SK-N-SH (cell line): ENCODE data around the gene REPS2. TPM values are rescaled to one million over a fixed set of nuclear protein-coding genes. Genes with fewer than 3 reads are reported as not detected.
"Not testable (repeated sequence)": the region's sequence is repeated elsewhere in the genome, so short reads cannot be mapped to it uniquely, and the experiment has no call there.

Experiments
- CTCF ChIA-PET: fragments of 300-600, 350-600 bp; formaldehyde crosslinking; extraction: SDS; loops from one replicate; lab custom pipeline; 2021; lab: Yijun Ruan, JAX
- POLR2A ChIA-PET: fragments of 350-600 bp; sonication (Branson Sonifier 250); formaldehyde crosslinking; extraction: SDS; loops from one replicate; lab custom pipeline; 2020; ENCODE audit warnings: antibody characterized with exemption, inconsistent platforms; lab: Yijun Ruan, JAX
- DNase-seq: peaks from one replicate; pipeline ENCODE4 v3.0.0; 2012
- H2AFZ ChIP-seq: fragments of 200-600 bp; sonication (generic); 2 replicates; pipeline ENCODE4 v1.8.1; 2016; ENCODE audit warnings: antibody characterized with exemption, mild to moderate bottlenecking, low read depth
- H3F3A ChIP-seq: fragments of 200-600 bp; sonication (generic); replicated peaks from 2 replicates; pipeline ENCODE3; 2016; ENCODE audit warnings: antibody characterized with exemption, mild to moderate bottlenecking; ENCODE audit not compliant: insufficient read depth
- H3K27ac ChIP-seq, 2 experiments: fragments of 200-500 bp in 1 of 2; fragments of 200-600 bp in 1 of 2; sonication (Bioruptor generic) in 1 of 2; sonication (generic), shearing (Covaris generic) in 1 of 2; 2 replicates each; pipeline versions ENCODE4 v1.5.1 to v1.6.1; 2014 to 2016; ENCODE audit warnings: low read depth in 2 of 2, inconsistent platforms in 1 of 2, low read length in 1 of 2, mild to moderate bottlenecking in 1 of 2, mixed read lengths in 1 of 2
- H3K27me3 ChIP-seq: fragments of 200-600 bp; sonication (generic), shearing (Covaris generic); 2 replicates; pipeline ENCODE4 v1.6.1; 2016; ENCODE audit warnings: mixed run types; ENCODE audit not compliant: insufficient read depth
- H3K36me3 ChIP-seq, 2 experiments: fragments of 200-500 bp in 1 of 2; fragments of 200-600 bp in 1 of 2; sonication (Bioruptor generic) in 1 of 2; sonication (generic) in 1 of 2; replicated peaks in 1 of 2; 2 replicates each; pipeline versions ENCODE3 to v1.5.1; 2014 to 2016; ENCODE audit warnings: low read length in 1 of 2, mild to moderate bottlenecking in 1 of 2; ENCODE audit not compliant: insufficient read depth in 2 of 2, control insufficient read depth in 1 of 2
- H3K4me1 ChIP-seq, 2 experiments: fragments of 200-500 bp in 1 of 2; fragments of 200-600 bp in 1 of 2; sonication (Bioruptor generic) in 1 of 2; sonication (generic), shearing (Covaris generic) in 1 of 2; 2 replicates each; pipeline versions ENCODE4 v1.5.1 to v1.6.1; 2014 to 2016; ENCODE audit warnings: low read depth in 1 of 2, low read length in 1 of 2, mixed run types in 1 of 2; ENCODE audit not compliant: insufficient read depth in 2 of 2, control insufficient read depth in 1 of 2
- H3K4me2 ChIP-seq: fragments of 200-600 bp; sonication (generic), shearing (Covaris generic); 2 replicates; pipeline ENCODE4 v1.6.1; 2017; ENCODE audit warnings: mixed run types
- H3K4me3 ChIP-seq, 2 experiments: fragments of 200-500 bp in 1 of 2; fragments of 200-600 bp in 1 of 2; sonication (Bioruptor generic) in 1 of 2; sonication (generic), shearing (Covaris generic) in 1 of 2; 2 replicates each; pipeline versions ENCODE4 v1.5.1 to v1.8.1; 2014 to 2016; ENCODE audit warnings: low read depth in 2 of 2, inconsistent platforms in 1 of 2, low read length in 1 of 2, mild to moderate bottlenecking in 1 of 2, mixed read lengths in 1 of 2, moderate library complexity in 1 of 2
- H3K79me2 ChIP-seq: fragments of 200-600 bp; sonication (generic); 2 replicates; pipeline ENCODE4 v1.8.1; 2017; ENCODE audit warnings: mild to moderate bottlenecking; ENCODE audit not compliant: insufficient read depth
- H3K9ac ChIP-seq: fragments of 200-600 bp; sonication (generic); 2 replicates; pipeline ENCODE4 v1.6.1; 2017; ENCODE audit warnings: mixed run types
- H3K9me2 ChIP-seq: fragments of 200-600 bp; sonication (generic); 2 replicates; pipeline ENCODE4 v1.6.1; 2017; ENCODE audit warnings: mixed run types
- H3K9me3 ChIP-seq: fragments of 200-600 bp; sonication (generic); 2 replicates; pipeline ENCODE4 v1.6.1; 2017; ENCODE audit warnings: mixed run types, mild to moderate bottlenecking, moderate library complexity
- H4K20me1 ChIP-seq: fragments of 200-600 bp; sonication (generic); 2 replicates; pipeline ENCODE4 v1.6.1; 2017; ENCODE audit warnings: mild to moderate bottlenecking, mixed run types; ENCODE audit not compliant: insufficient read depth
- EZH2phosphoT487 ChIP-seq: fragments of 200-600 bp; sonication (generic); IDR thresholded peaks from 2 replicates; pipeline ENCODE4 v1.6.1; 2017; ENCODE audit warnings: low read depth, mixed run types, mild to moderate bottlenecking, antibody characterized with exemption, moderate library complexity, borderline replicate concordance
- FOSL2 ChIP-seq: IDR thresholded peaks from 2 replicates; pipeline ENCODE4 v1.4.0; 2012; ENCODE audit warnings: low read depth, mild to moderate bottlenecking, moderate library complexity, borderline replicate concordance
- FOXM1 ChIP-seq: IDR thresholded peaks from 2 replicates; pipeline ENCODE4 v1.4.0; 2012; ENCODE audit warnings: low read depth, mild to moderate bottlenecking
- GATA2 ChIP-seq: sonication (generic); formaldehyde crosslinking; IDR thresholded peaks from 2 replicates; pipeline ENCODE4 v1.5.0; 2020; ENCODE audit warnings: mild to moderate bottlenecking, missing genetic modification reagents
- MXI1 ChIP-seq: IDR thresholded peaks from 2 replicates; pipeline ENCODE4 v1.6.1; 2012; ENCODE audit warnings: mild to moderate bottlenecking, low read depth, low read length, improper control_type of control experiment
- NFIC ChIP-seq: IDR thresholded peaks from 2 replicates; pipeline ENCODE4 v1.4.0; 2012; ENCODE audit warnings: borderline replicate concordance
- NRF1 ChIP-seq: IDR thresholded peaks from 2 replicates; pipeline ENCODE4 v1.6.1; 2012; ENCODE audit warnings: low read depth, mild to moderate bottlenecking, low read length
- PBX3 ChIP-seq: IDR thresholded peaks from 2 replicates; pipeline ENCODE4; 2012
- RAD21 ChIP-seq: IDR thresholded peaks from 2 replicates; pipeline ENCODE4 v1.6.1; 2012; ENCODE audit warnings: mild to moderate bottlenecking, low read length
- RCOR1 ChIP-seq: fragments of 150-350 bp; IDR thresholded peaks from 2 replicates; pipeline ENCODE4 v1.6.1; 2017; ENCODE audit warnings: antibody characterized with exemption, low read length
- SMC3 ChIP-seq: IDR thresholded peaks from 2 replicates; pipeline ENCODE4 v1.6.1; 2012; ENCODE audit warnings: low read depth, low read length, improper control_type of control experiment
- TCF12 ChIP-seq: IDR thresholded peaks from 2 replicates; pipeline ENCODE4 v1.4.0; 2012
- TEAD4 ChIP-seq: IDR thresholded peaks from 2 replicates; pipeline ENCODE4 v1.4.0; 2012; ENCODE audit warnings: mild to moderate bottlenecking, borderline replicate concordance; ENCODE audit not compliant: insufficient read depth
- WGBS: methylation state at CpG from one replicate; pipeline ENCODE4 v1.1.6; 2017; ENCODE audit warnings: low lambda C conversion rate; 5-methylcytosine and 5-hydroxymethylcytosine counted together
- polyA plus RNA-seq, 3 experiments: library from polyadenylated mRNA; depleted of rRNA; stranded (reverse); fragments of >200 nt; gene quantifications; 2 replicates each; pipeline ENCODE4 v1.2.3, GENCODE V29; 2012
- TF ChIP-seq, protein P1 (sequence below): fragments of 150-350 bp; IDR thresholded peaks from 2 replicates; pipeline ENCODE4 v1.6.1; 2016; ENCODE audit warnings: mild to moderate bottlenecking, low read depth, low read length
- TF ChIP-seq, protein P2 (sequence below): fragments of 200-600 bp; sonication (generic); IDR thresholded peaks from 2 replicates; pipeline ENCODE4 v1.6.1; 2017; ENCODE audit warnings: antibody characterized with exemption, mild to moderate bottlenecking, moderate library complexity
- TF ChIP-seq, protein P3 (sequence below): IDR thresholded peaks from 2 replicates; pipeline ENCODE4 v1.4.0; 2012; ENCODE audit warnings: low read depth, borderline replicate concordance
- TF ChIP-seq, protein P4 (sequence below): IDR thresholded peaks from 2 replicates; pipeline ENCODE4 v1.4.0; 2012; ENCODE audit warnings: low read depth, borderline replicate concordance

Gene REPS2
- polyA plus RNA-seq, 1 of the 3 experiments (the other 2 are of a cell fraction) = 0.62 TPM

DNA sequence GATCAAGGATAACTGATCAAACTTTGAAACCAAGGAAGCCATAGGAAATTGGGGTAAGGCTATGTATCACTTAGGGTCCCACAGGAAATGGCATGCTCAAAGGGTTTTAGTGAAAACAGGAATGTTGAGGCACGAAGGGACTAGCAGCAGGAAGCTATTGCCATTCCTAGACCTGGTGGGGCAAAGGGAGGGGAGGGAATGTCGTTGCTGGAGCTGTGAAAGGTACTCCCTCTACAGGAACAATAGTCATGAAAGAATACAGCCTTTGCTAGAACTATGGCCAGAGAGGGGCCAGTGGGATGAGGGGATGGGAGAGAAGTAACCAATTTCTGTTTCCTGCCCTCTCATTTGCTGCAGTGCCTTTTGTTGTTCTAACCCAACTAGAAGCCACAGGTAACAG, 11.9 kb downstream of the REPS2 start:
- Histone ChIP-seq H3K9ac (no peak overlapping the region), H3F3A (no peaks in the 10 kb centered on the region), H3K27me3 (no peaks in the 10 kb centered on the region), H3K79me2 (no peaks in the 10 kb centered on the region), H3K9me3 (no peaks in the 10 kb centered on the region), H4K20me1 (no peaks in the 10 kb centered on the region), H3K4me2 (no peak overlapping the region), H3K4me3 (no peak overlapping the region), H2AFZ (no peak overlapping the region), H3K9me2 (no peaks in the 10 kb centered on the region), H3K27ac (no peak overlapping the region), H3K36me3 (no peaks in the 10 kb centered on the region), H3K4me1 (peaks cover 0 to 2% of the 10 kb centered on the region in 2 experiments; a peak in 1 of 4 replicates)
- no peak for TF ChIP-seq NFIC
- TF ChIP-seq, protein P1, sequence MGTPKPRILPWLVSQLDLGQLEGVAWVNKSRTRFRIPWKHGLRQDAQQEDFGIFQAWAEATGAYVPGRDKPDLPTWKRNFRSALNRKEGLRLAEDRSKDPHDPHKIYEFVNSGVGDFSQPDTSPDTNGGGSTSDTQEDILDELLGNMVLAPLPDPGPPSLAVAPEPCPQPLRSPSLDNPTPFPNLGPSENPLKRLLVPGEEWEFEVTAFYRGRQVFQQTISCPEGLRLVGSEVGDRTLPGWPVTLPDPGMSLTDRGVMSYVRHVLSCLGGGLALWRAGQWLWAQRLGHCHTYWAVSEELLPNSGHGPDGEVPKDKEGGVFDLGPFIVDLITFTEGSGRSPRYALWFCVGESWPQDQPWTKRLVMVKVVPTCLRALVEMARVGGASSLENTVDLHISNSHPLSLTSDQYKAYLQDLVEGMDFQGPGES = no peak
- TF ChIP-seq FOXM1 = no peak
- TF ChIP-seq PBX3 = no peak
- TF ChIP-seq, protein P2, sequence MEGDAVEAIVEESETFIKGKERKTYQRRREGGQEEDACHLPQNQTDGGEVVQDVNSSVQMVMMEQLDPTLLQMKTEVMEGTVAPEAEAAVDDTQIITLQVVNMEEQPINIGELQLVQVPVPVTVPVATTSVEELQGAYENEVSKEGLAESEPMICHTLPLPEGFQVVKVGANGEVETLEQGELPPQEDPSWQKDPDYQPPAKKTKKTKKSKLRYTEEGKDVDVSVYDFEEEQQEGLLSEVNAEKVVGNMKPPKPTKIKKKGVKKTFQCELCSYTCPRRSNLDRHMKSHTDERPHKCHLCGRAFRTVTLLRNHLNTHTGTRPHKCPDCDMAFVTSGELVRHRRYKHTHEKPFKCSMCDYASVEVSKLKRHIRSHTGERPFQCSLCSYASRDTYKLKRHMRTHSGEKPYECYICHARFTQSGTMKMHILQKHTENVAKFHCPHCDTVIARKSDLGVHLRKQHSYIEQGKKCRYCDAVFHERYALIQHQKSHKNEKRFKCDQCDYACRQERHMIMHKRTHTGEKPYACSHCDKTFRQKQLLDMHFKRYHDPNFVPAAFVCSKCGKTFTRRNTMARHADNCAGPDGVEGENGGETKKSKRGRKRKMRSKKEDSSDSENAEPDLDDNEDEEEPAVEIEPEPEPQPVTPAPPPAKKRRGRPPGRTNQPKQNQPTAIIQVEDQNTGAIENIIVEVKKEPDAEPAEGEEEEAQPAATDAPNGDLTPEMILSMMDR = no peak
- no peak for TF ChIP-seq FOSL2
- no peak for TF ChIP-seq GATA2 (CRISPR knock-in tag)
- TF ChIP-seq, protein P3, sequence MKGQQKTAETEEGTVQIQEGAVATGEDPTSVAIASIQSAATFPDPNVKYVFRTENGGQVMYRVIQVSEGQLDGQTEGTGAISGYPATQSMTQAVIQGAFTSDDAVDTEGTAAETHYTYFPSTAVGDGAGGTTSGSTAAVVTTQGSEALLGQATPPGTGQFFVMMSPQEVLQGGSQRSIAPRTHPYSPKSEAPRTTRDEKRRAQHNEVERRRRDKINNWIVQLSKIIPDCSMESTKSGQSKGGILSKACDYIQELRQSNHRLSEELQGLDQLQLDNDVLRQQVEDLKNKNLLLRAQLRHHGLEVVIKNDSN = no peak
- no peak for TF ChIP-seq TCF12
- no peak for TF ChIP-seq MXI1
- TF ChIP-seq, protein P4, sequence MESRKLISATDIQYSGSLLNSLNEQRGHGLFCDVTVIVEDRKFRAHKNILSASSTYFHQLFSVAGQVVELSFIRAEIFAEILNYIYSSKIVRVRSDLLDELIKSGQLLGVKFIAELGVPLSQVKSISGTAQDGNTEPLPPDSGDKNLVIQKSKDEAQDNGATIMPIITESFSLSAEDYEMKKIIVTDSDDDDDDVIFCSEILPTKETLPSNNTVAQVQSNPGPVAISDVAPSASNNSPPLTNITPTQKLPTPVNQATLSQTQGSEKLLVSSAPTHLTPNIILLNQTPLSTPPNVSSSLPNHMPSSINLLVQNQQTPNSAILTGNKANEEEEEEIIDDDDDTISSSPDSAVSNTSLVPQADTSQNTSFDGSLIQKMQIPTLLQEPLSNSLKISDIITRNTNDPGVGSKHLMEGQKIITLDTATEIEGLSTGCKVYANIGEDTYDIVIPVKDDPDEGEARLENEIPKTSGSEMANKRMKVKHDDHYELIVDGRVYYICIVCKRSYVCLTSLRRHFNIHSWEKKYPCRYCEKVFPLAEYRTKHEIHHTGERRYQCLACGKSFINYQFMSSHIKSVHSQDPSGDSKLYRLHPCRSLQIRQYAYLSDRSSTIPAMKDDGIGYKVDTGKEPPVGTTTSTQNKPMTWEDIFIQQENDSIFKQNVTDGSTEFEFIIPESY = no peak
- no peak for TF ChIP-seq NRF1
- TF ChIP-seq TEAD4 = no peak
- no peak for TF ChIP-seq EZH2phosphoT487
- TF ChIP-seq SMC3 = no peak
- TF ChIP-seq RCOR1 = no peak
- TF ChIP-seq RAD21 = no peak
- DNase-seq = no peak
- ChIA-PET CTCF (interaction anchor here (1.6 kb wide), 1 partner anchor 76 kb away, joined by 4 read pairs; no protein-coding TSS in a partner anchor), POLR2A (no interaction called here)
- WGBS = 43% methylated on average over 2 of the region's 2 CpGs

DNA sequence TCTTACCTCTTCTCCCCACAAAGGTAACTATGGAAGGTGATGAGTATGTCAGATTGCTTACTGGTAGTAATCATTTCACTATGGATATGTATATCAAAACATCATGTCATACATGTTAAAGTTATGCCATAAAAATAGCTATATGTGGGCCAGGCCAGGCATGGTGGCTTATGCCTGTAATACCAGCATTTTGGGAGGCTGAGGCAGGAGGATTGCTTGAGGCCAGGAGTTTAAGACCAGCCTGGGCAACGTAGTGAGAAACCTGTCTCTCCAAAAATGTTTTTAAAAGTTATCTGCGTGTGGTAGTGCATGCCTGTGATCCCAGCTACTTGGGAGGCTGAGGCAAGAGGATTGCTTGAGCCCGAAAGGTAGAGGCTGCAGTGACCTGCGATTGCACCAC, 16.2 kb downstream of the REPS2 start:
- H3F3A ChIP-seq, H3K79me2 ChIP-seq, H3K27me3 ChIP-seq, H3K36me3 ChIP-seq, H3K4me2 ChIP-seq, H3K9me3 ChIP-seq, H3K4me1 ChIP-seq, H3K9ac ChIP-seq, H4K20me1 ChIP-seq, H3K4me3 ChIP-seq, DNase-seq, H3K27ac ChIP-seq, H3K9me2 ChIP-seq, POLR2A ChIA-PET, CTCF ChIA-PET, H2AFZ ChIP-seq: not testable (repeated sequence)
- 35% methylated on average over 4 of the region's 4 CpGs for WGBS
